D721Med (cell line): ENCODE results near the gene RHOA.

Source experiments
- DNase-seq: peaks from one replicate; pipeline ENCODE4 v3.0.0; 2011; ENCODE audit warnings: low spot score; ENCODE audit not compliant: insufficient read length
- FAIRE-seq: peaks from 2 replicates; lab custom pipeline; 2011; peaks lifted over from hg19 to GRCh38; lab: Jason Lieb, UNC
- TF ChIP-seq, protein P1 (sequence below): IDR thresholded peaks from 2 replicates; pipeline ENCODE4 v1.5.1; 2012; ENCODE audit warnings: mild to moderate bottlenecking, control low read depth; ENCODE audit not compliant: insufficient read depth; ENCODE audit errors: missing control alignments

The RHOA gene

DNA sequence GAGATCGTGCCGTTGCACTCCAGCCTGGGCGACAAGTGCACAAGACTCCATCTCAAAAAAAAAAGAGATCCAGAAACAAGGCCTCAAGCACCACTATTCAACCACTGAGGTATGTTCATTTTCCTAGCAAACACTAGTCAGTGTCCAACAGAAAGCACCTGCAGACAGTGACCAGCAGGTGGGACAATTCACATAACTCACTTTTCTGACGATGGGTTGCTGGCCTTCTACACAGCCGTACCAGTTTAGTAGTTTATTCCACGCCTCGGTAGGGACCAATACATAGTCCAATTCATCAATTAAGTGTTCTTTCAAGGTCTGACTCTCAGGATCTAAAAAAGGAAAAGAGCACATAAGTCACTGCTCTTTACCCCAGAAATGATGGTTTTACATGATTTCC is 84.3 kb downstream of the RHOA start:
- TF ChIP-seq, protein P1, sequence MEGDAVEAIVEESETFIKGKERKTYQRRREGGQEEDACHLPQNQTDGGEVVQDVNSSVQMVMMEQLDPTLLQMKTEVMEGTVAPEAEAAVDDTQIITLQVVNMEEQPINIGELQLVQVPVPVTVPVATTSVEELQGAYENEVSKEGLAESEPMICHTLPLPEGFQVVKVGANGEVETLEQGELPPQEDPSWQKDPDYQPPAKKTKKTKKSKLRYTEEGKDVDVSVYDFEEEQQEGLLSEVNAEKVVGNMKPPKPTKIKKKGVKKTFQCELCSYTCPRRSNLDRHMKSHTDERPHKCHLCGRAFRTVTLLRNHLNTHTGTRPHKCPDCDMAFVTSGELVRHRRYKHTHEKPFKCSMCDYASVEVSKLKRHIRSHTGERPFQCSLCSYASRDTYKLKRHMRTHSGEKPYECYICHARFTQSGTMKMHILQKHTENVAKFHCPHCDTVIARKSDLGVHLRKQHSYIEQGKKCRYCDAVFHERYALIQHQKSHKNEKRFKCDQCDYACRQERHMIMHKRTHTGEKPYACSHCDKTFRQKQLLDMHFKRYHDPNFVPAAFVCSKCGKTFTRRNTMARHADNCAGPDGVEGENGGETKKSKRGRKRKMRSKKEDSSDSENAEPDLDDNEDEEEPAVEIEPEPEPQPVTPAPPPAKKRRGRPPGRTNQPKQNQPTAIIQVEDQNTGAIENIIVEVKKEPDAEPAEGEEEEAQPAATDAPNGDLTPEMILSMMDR = no peak
- no peak for DNase-seq
- FAIRE-seq = no peak

DNA sequence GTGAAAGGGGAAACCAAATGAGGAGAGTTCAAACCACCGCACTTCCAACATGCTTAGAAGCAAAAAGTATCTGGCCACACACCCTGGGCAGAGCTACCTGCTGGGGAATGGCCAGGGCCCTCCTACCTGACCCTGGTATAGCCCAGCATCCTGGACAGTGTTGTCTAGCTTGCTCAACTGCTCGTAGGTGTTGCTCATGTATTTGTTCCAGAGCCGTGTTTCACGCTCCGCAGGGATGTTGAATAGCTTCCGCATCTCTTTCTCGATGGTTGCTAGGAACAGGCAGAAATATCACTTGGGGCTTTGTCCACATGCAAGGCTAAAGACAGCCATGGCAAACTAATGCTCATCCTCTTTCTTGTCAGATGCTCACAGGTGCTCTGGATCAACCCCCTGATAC is 87.0 kb downstream of the RHOA start:
- FAIRE-seq (no peak), DNase-seq (no peak)
- TF ChIP-seq, protein P1 = no peak

DNA sequence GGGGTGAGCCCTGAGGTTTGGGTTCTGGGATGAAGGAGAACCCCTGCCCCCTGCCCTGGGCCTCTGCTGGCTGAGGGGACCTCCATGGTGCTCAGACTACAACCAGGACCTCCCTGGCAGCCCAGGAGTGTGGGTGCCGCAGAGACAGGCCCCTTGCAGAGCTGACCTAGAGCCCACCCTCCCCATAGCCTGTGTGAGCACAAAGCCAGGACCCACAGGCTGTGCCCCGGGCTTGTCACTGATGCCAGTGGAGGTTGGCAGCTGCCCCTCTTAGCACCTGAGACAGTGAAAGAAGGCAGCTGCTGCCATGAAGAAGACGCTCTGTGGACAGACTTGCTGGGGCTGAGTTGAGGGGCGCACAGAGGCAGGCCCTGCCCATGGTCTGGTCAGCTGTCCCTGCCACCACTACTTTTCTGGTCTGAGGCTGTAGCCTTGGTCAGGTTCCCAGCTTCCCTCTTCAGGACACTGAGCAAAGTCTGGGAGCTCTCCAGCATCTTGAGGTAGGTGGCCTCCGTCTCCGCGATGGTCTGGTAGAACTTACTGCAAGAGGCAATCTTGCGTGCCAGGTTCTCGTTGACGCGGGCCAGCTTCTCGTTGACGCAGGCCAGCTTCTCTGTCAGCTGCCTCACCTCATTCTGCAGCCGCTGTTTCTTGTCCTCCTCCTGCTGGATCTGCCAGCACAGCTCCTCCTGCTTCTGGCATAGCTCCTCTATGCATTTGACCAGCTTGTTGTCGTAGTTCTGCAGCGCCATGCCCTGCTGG is 94.9 kb downstream of the RHOA start:
- TF ChIP-seq, protein P1 = no peak
- DNase-seq = no peak
- no peak for FAIRE-seq

DNA sequence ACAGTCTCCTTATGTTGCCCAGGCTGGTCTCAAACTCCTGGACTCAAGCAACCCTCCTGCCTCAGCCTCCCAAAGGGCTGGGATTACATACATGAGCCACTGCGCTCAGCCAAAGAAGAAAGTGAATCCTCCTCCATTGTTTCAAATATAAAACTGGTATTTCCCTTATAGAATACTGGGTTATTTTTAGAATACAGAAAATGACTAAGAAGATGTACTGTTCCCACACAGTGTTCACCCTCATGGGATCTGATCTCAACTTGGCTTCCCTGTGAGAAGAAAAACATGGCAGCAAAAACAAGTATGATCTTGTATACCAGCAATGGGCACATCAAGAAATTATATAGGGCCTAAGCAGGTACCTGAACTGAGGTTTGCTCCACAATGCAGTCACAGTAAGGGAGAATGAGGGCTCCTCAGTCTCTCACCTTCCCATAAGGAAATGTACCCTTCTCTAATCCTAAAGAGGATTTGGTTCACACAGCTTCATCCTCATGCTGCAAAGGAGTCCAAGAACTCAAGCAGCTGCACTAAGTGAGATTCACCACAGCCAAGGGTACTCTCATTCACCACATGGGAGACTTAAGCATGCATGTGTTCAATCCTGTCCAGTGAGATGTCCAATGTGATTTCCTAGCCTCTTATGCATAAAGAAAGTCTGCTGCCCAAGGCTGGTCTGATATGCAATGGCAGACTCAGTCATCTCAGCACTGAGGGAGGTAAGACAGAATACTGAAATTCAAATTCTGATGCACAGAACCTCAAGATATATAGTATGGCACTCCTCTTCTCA is 97.7 kb downstream of the RHOA start:
- TF ChIP-seq, protein P1 = no peak
- DNase-seq (no peak), FAIRE-seq (peak; percentile 55)

DNA sequence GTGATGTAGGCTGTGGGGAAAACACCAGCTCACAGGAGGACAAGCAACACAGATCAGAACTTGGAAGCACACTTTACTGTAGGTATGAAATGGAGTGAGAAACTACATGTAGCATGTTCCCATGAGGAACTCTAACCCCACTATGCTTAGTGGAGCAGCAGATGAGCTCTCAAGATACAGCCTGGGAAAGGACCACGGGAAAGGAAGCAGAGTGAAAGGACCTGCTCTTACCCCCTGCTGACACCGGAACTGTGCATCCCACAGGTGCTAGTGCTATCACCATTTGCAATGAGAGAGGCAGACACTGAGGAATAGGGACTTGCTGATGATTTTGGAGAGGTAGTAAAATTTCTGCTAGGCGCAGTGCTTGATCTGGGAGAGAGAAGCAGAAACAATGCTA is 100.5 kb downstream of the RHOA start:
- DNase-seq = no peak
- no peak for FAIRE-seq

DNA sequence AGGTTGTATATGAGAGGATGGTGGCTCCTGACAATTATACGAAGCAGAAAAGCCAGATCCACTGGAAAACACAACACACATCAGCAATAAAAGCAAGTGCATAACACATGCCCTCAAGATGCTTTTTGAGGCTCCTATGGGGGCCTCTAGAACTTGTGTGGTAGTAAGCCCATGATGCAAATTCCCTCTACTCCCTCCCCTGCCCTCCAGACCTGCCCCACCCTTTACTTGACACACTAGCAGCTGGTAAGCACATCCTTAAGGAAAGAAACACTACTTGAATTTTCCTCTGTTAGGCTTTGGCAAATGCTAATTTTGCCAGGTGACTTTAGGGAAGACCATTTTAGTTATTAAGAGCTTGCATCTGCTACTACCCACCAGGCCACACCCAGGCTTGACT is 101.1 kb downstream of the RHOA start:
- FAIRE-seq (no peak), DNase-seq (no peak)
- TF ChIP-seq, protein P1 = no peak

More for the DNA sequence above, 100.5 kb downstream of the RHOA start:
- TF ChIP-seq, protein P1 = no peak
